NCI-H146 treated with DMSO at 0.1 percent for 48 hours (cell line): ENCODE measurements around the gene MYO16.
"Not testable (repeated sequence)": the region's sequence is repeated elsewhere in the genome, so short reads cannot be mapped to it uniquely, and the experiment has no call there.

Experiments used
- DNase-seq: peaks from one replicate; lab custom pipeline; 2025; ENCODE audit not compliant: unreplicated experiment; lab: John Stamatoyannopoulos, UW

Gene MYO16

DNA sequence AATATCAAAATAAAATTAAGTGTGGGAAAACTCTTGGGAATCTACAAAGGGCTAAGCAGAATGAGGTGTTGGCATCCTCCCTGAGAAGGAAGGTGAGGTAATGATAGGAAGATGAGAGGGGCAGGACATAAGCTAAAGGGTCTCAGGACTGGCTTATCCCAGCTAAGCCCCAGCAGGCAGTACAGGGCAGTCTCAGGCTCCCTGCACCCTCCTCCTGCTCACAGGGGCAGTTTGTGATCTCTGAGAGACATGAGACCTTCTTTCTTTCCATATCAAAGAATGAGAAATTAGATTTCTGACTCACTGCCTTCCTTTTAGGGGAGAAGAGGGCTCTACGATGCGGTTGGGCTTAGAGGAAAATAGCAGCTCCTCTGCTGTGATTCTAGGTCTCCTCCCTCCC, 586.0 kb downstream of the MYO16 start:
- DNase-seq: no peak

DNA sequence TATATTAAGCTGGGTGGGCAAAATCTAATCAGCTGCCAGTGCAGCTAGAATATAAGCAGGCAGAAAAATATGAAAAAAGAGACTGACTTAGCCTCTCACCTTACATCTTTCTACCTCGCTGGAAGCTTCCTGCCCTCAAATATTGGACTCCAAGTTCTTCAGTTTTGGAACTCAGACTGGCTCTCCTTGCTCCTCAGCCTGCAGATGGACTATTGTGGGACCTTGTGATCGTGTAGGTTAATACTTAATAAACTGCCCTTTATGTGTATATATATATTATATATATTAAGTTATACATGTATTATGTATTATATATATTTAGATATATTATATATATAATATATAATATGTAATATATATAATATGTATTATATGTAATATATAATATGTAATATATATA, 588.1 kb downstream of the MYO16 start:
- DNase-seq: not testable (repeated sequence)

- DNase-seq: no peak
Measured at GRCh38 chr13:109220631-109221030, 591.2 kb downstream of the MYO16 start.

DNA sequence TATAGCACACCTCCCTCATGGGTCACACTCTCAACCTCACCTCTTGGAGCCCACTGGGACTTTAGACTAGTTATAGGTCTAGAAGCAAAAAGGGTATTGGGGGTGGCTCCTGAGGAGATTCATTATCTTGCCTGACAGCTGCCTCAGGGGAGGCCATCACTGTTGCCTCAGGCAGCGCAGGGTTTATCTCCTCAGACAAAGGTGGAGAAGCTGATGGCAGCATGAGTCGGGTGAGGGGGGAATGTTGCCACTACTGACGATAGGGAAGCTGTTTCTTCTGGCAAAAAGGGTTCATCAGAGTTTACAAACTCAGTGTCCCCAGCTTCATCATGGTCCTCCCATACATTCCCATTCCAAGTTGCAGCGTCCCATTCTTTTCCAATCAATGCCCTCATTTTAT, 594.6 kb downstream of the MYO16 start:
- DNase-seq: no peak

- no peak for DNase-seq
Measured at GRCh38 chr13:109226631-109227030, 597.2 kb downstream of the MYO16 start.

DNA sequence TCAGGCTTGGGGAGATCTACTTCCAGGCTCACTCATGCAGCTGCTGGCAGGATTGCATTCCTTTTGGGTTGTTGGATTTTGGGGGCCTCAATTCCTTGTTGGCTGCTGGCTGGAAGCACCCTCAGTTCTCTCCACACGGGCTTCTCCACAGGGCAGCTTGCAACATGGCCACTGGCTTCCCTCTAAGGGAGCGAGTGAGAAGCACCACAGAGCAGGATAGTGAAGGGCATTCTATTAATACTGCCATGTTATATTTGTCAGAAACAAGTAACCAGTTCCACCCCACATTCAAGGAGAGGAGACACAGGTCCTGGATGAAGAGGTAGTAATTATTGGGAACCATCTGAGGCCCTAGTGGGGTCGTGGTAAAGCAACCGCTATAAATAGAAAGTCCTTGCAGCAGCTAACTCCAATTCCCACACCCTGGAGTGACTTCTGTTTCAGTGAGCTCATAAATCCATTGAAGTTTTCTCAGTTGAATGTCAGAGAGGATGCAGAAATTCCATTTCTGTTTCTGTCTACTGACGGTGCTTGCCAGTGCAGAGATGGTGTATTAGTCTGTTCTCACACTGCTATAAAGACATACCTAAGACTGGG, 598.0 kb downstream of the MYO16 start:
- DNase-seq: no peak

- DNase-seq: no peak
Measured at GRCh38 chr13:109228211-109228610, 598.8 kb downstream of the MYO16 start.

DNA sequence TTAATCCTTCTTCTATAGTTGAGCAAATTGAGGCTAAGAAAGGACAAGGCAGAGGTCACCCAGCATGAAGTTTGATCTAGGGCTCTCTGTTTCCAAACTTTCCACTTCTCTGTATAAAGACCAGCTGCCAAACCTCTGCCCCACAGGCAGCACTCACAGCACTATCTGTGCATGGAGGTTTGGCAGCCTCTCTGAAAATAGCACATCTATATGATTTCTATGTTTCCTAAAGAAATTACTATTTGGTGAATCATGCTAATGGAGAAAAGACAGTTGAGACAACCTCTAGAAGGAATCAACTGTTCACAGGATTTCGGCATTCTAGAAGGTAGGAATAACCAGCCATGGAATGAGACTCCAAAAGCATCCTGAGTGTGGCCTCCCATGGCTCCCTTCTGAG, 602.5 kb downstream of the MYO16 start:
- no peak for DNase-seq

DNA sequence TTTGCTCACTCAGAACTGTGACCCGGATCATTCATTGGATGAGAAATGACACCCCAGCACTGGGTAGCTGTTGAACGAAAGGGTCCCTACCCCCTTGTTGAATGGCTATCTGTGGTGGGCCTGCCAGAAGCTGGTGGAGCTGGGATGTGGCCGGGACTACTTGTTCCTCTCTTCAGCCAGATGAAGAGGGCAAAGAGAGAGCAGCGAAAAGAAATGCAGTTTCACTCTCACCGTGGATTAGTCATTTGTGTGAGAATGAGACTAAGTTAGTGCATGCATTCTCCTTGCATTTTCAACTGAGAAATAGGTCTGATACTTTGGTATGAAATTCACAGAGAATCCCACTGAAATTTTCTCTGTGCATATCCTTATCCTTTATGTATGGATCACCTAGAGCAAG, 603.9 kb downstream of the MYO16 start:
- no peak for DNase-seq

GRCh38 chr13:109235901-109236300, 606.5 kb downstream of the MYO16 start:
- no peak for DNase-seq

- DNase-seq: no peak
Measured at GRCh38 chr13:109241160-109241559, 611.7 kb downstream of the MYO16 start.

DNA sequence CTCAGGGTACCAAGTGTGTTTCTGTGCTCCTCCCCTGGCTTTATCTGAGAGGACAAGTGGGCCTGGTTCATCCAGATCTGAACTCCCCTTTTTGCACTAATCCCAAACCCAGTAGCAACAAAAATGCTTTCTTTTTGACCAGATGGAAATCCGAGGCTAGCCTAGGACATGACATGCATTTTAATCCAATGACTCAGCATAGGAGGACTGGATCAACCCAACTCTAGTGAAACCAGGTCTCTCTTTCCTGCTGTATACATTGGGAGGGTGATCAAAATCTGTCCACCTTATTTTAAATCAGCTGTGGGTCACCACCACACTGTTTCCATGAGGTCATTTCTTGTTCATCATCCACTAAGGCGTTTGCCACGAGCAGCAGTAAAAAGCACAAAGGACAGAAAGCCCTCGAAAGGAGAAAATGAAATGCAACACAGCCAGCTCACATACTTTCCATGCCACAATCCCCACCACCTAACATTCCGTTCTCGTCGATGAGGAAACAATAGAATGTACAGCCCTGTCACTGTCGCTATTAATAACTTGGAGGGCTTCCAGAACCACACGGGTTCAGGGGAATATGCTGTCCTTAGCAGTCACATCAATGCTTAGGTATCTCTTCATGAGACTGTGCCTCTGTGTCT, 614.0 kb downstream of the MYO16 start:
- no peak for DNase-seq

- no peak for DNase-seq
Measured at GRCh38 chr13:109244566-109244965, 615.2 kb downstream of the MYO16 start.

DNA sequence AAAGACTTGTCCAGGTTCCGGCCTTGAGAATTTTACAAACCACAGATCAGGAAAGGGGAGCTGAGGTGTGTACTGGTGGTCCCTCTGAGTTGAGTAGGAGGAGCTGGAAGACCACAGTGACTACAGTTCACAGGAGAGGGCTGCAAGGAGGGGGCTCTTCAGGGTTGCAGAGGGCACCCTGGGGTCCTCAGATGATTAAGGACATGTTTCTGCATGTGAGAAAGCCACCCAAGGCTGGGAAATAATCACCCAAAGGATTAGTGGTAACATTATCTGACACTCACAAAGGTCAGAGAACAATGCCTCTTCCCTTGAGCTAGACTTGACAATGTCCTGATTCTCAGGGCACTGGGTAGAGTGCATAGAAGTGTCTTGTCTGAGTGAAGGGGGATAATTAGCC, 616.6 kb downstream of the MYO16 start:
- DNase-seq: no peak

DNA sequence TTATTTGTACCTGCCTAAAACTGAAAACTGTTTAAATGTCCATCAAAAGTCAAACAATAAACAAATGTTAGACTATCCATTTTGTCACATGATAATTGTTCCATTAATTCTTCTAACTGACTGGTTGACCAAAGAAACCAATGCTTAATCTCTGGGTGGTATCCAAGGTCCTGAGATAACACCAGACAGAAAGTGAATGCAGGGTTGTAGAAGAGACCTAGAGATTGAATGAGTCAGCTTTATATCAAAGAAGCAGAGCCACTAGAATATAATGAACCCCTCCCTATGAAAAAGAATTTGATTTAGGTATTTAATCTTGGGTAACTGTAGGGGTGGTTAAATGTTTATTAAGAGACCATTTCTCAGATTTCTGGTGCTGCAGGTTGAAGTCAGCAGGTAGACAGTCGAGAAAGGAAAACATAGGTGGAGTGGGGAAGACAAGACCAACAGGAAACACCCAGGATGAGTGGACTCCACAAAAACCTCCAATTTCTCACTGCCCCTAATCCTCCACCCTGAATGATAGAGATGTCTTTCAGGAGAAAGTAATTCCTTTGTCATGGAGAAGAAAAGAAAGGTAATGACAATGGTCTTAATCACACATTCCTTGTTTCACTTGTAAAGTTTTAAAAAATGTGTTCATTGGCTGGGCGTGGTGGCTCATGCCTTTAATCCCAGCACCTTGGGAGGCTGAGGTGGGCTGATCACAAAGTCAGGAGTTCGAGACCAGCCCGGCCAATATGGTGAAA, 620.5 kb downstream of the MYO16 start:
- DNase-seq: no peak

DNA sequence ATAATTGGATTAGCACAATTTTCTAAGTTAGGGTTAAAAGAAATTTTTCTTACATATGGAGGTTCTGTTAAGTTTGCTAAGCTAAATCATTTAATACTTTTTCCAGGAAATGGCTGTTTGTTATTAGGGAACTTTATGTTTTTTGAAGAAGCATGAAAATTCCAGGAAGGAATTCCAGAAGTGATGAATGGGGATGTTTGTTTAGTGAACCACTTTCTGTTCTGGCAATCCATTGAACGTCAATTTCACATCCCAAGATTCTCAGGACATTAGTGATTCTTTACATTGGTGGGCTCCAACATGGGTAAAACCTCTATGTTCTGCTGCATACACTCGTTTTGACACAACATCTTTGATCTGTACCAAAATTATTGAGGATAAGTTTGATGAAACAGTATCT, 622.5 kb downstream of the MYO16 start:
- no peak for DNase-seq

DNA sequence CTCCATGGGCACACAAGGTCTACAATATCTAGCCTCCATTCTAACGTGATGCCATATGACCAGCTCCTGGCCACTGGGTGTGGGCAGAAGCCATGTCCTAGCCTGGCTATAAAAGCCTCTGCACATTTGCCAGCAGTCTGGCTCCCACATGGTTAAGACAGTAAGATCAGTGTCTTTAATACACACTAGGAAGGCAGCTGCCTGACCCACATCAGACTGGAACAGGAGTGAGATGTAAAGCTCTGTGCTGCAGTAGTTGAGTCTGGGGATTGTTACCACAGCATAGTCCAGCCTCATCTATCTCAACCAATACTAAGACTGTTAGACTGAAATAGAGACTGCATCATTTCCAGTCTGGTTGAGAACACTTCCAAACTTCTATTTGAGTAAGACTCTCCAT, 623.9 kb downstream of the MYO16 start:
- no peak for DNase-seq

GRCh38 chr13:109254274-109254673, 624.9 kb downstream of the MYO16 start:
- DNase-seq: no peak

GRCh38 chr13:109255141-109255856, 625.9 kb downstream of the MYO16 start:
- DNase-seq: no peak

DNA sequence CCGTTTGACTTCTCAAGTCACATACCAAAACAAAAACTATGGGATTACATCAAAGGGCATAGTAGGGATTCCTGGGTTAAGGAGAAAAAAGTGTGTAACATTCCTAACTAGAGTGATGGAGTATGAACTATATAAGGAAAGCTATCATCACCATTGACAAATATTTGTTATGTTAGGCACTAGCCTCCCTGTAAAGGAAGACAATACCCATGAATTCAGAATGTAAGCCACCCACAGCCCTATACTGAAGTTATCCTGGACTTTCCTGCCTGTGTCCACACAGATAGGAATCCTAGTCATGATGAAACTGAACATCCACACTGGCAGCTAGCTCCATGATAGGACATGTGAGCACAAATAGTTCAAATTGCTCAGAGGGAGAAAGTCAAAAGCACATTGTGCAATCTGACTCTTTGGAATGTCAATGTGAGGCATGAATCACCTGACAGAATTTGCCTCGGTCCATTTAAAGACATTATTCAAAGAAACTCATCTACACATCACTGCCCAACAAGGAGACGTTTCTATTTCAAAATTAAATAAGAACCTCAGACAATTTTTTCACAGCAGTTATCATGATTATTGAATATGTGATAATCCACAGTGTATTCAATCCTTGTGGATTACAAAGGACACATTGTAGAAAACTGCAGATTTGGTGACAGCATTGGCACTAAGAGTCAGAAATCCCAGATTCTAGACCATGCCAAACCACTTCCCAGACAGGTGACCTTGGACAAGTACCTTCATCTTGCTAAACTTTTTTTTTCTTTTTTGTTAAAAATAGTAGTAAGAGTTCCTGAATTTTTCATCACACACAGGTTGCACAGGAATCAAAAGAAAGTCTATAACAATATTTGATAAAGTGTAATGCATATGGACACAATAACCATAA, 627.7 kb downstream of the MYO16 start:
- DNase-seq: no peak
